DND-41 (cell line): ENCODE measurements around the gene INO80E.

Experiments
- EZH2 ChIP-seq: IDR thresholded peaks from 3 replicates; pipeline ENCODE4 v1.6.1; 2012; ENCODE audit warnings: borderline replicate concordance, low read depth, mild to moderate bottlenecking, moderate library complexity, low read length, inconsistent platforms; ENCODE audit not compliant: severe bottlenecking
- TF ChIP-seq, protein P1 (sequence below): IDR thresholded peaks from 2 replicates; pipeline ENCODE4 v1.5.1; 2012; ENCODE audit warnings: borderline replicate concordance, low read length, moderate library complexity, mild to moderate bottlenecking; ENCODE audit not compliant: poor library complexity, severe bottlenecking; ENCODE audit errors: extremely low read depth

GRCh38 chr16:29961479-29962343, 34.3 kb upstream of the INO80E start, which contains the start of gene TMEM219:
- TF ChIP-seq, protein P1, sequence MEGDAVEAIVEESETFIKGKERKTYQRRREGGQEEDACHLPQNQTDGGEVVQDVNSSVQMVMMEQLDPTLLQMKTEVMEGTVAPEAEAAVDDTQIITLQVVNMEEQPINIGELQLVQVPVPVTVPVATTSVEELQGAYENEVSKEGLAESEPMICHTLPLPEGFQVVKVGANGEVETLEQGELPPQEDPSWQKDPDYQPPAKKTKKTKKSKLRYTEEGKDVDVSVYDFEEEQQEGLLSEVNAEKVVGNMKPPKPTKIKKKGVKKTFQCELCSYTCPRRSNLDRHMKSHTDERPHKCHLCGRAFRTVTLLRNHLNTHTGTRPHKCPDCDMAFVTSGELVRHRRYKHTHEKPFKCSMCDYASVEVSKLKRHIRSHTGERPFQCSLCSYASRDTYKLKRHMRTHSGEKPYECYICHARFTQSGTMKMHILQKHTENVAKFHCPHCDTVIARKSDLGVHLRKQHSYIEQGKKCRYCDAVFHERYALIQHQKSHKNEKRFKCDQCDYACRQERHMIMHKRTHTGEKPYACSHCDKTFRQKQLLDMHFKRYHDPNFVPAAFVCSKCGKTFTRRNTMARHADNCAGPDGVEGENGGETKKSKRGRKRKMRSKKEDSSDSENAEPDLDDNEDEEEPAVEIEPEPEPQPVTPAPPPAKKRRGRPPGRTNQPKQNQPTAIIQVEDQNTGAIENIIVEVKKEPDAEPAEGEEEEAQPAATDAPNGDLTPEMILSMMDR = peak; percentile 41
- TF ChIP-seq EZH2 = no peak
